GM23248 (cell line): ENCODE measurements around the gene BLMH.

ENCODE experiments used
- EZH2 ChIP-seq: fragments of 200-600 bp; sonication (generic); IDR thresholded peaks from 2 replicates; pipeline ENCODE4 v1.6.1; 2018; ENCODE audit warnings: antibody characterized with exemption, mild to moderate bottlenecking; ENCODE audit not compliant: insufficient read depth, poor library complexity, severe bottlenecking
- EZH2phosphoT487 ChIP-seq: fragments of 200-600 bp; sonication (generic); IDR thresholded peaks from 2 replicates; pipeline ENCODE4 v1.6.1; 2018; ENCODE audit warnings: antibody characterized with exemption, moderate library complexity, mild to moderate bottlenecking, low read depth; ENCODE audit not compliant: insufficient read depth

DNA sequence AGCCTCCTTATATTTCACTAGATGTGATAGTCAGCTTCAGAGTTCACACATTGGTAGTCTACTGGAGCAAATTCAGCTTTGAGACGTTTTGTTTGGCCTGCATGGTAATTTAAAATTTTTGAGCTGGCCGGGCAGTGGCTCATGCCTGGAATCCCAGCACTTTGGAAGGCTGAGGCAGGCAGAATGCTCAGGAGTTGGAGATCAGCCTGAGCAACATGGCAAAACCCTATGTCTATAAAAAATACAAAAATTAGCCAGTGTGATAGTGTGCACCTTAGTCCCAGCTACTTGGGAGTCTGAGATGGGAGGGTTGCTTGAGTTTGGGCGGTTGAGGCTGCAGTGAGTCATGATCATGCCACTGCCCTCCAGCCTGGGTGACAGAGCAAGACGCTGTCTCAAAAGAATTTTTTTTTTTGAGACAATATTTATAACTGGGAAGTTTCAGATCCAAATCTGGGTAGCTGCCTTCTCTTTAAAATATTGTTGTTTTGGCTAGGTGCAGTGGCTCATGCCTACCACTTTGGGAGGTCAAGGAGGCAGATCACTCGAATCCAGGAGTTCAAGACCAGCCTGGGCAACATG, 4.8 kb upstream of the BLMH start:
- TF ChIP-seq EZH2: no peak
- TF ChIP-seq EZH2phosphoT487: no peak
